ENCODE results near the gene APOBEC3B. TPM values are rescaled to one million over a fixed set of nuclear protein-coding genes. Genes with fewer than 3 reads are reported as not detected.

APOBEC3B gene
- 1 to 10 TPM; 1.4 to 2.4 (median 1.9) TPM for total RNA-seq
- 0.18 TPM for total RNA-seq (2013)
- 0 to 1.6 (median 0.38) reads per million in 29 experiments for total RNA-seq

DNA sequence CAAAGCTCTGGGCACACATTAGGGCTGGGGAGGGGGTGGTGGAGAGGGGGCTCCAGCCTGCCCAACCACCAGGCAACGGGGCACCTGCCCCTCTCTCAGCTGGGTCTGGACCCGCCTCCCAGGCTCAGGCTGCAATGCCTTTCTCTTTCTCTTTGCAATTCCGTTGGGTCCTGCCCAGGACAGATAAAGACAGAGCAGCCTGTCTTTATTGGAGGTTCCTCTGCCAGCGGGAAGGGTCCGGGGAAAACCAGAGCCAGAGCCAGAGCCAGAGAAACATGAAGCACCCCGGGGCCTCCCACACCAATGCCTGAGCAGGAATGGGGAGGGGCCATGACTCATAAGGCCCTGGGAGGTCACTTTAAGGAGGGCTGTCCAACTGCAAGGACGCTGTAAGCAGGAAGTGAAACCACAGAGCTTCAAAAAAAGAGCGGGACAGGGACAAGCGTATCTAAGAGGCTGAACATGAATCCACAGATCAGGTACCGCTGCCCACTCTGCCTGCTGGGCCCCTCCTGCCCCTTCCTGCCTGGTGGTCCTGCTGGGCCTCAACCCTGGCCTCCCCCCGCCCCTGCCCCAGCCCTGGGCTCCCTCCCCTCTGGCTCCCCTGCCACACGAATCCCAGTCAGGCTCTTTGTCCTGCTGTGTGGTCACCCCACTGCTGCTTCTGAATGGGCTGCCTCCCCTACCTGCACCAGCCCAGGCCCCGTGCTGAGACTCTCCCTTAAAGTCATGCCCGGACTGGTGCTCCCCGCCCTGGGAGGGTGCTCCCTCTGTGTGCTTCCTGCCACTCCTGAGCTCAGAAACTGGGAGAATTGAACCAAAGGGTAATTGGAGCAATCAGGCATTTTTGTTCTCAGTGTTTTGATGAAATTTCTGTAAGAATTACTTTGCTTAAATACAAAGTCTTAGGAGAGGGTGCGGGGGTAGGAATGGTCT lies at the start of gene APOBEC3B:
APOBEC3B (plus strand) TSS at position 356 of the 936 bp plus-strand sequence; CDS start at position 463, 107 bp downstream.
- peaks cover 25 to 47% (median 36%) of the 10 kb centered on the region in 3 donors for H3K4me1 Mint-ChIP-seq
- WGBS (ENCODE audit: insufficient coverage) = 31% methylated on average over 15 of the region's 16 CpGs
- peaks cover 0 to 13% of the 10 kb centered on the region in 2 experiments for H3K27me3 ChIP-seq (replicated peaks in 1 of 2; ENCODE audit: control insufficient read depth in 2 of 2, extremely low read depth in 1 of 2, insufficient read depth in 2 of 2, low read length in 1 of 2)

DNA sequence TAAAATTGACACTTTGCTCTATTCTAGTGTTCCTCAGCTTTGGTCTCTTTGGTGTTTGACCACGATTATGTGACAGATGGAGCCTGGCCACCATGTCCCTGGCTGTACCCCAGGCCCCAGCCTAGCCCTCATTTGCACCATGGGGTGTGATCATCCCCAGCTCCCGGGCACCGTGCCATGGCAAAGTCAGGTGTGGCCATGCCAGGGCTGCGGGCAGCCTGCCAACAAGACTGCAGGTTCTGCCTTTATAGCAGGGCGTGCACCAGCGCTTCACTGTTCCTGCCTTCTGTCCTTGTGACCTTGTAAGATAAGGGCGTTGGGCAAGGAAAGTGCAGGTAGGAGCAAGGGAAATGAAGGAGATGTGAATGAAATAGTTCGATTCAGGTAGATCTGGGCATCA lies 47.1 kb upstream of the APOBEC3B start:
- no peak for DNase-seq
- H3K27ac ChIP-seq (ENCODE audit: low read length) = no peak overlapping the region
- no peak for ATAC-seq (replicated peaks in 1 of 4)
- no peaks in the 10 kb centered on the region for H3K36me3 ChIP-seq (ENCODE audit: control insufficient read depth in 2 of 2, extremely low read depth in 1 of 2, insufficient read depth in 1 of 2, low read length in 1 of 2)
- Mint-ChIP-seq H3K27me3 (peaks cover 3 to 29% of the 10 kb centered on the region in 2 donors), H3K4me1 (no peaks in the 10 kb centered on the region), H3K27ac (no peak overlapping the region), H3K4me3 (no peak overlapping the region), H3K9me3 (no peaks in the 10 kb centered on the region), H3K36me3 (no peaks in the 10 kb centered on the region)
- ChIA-PET CTCF (no interaction called here), POLR2A (no interaction called here)
- H3K27me3 ChIP-seq (replicated peaks in 1 of 2; ENCODE audit: control insufficient read depth in 2 of 2, extremely low read depth in 1 of 2, insufficient read depth in 2 of 2, low read length in 1 of 2) = peaks cover 0 to 47% of the 10 kb centered on the region in 2 experiments
- no peak overlapping the region for H3K4me3 ChIP-seq (ENCODE audit: control insufficient read depth in 1 of 2, extremely low read depth in 1 of 2, low read length in 1 of 2)
- WGBS (ENCODE audit: insufficient coverage) = 82% methylated on average over 8 of the region's 8 CpGs
- H3K4me1 ChIP-seq (ENCODE audit: control insufficient read depth in 1 of 2, extremely low read depth in 1 of 2, insufficient read depth in 2 of 2, low read length in 2 of 2) = no peaks in the 10 kb centered on the region
- H3K9me3 ChIP-seq = no peaks in the 10 kb centered on the region

More for the DNA sequence above, at the start of gene APOBEC3B:
- ChIA-PET CTCF (interaction anchor here in 1 of 2 donors (0.6 kb wide), 1 partner anchor 28 kb away, joined by 3 read pairs; no protein-coding TSS in a partner anchor), POLR2A (no interaction called here)
- H3K4me3 Mint-ChIP-seq = peak within 1 kb of the TSS; percentile 71 to 79 (median 79)
- Histone ChIP-seq H3K36me3 (ENCODE audit: control insufficient read depth in 2 of 2, extremely low read depth in 1 of 2, insufficient read depth in 1 of 2, low read length in 1 of 2) (no peaks in the 10 kb centered on the region), H3K27ac (ENCODE audit: low read length) (no peak within 1 kb of the TSS), H3K4me3 (ENCODE audit: control insufficient read depth in 1 of 2, extremely low read depth in 1 of 2, low read length in 1 of 2) (peak within 1 kb of the TSS in 1 of 2 donors; percentile 36), H3K9me3 (no peaks in the 10 kb centered on the region), H3K4me1 (ENCODE audit: control insufficient read depth in 1 of 2, extremely low read depth in 1 of 2, insufficient read depth in 2 of 2, low read length in 2 of 2) (peaks cover 7 to 42% of the 10 kb centered on the region in 2 experiments)
- peaks cover 0 to 3% (median 3%) of the 10 kb centered on the region in 3 donors for H3K9me3 Mint-ChIP-seq
- ATAC-seq (replicated peaks in 1 of 4) (peak; percentile 46 to 70 (median 54)), DNase-seq (peak; percentile 22 to 76 (median 49))
- no peaks in the 10 kb centered on the region for H3K27me3 Mint-ChIP-seq
- peak within 1 kb of the TSS; percentile 61 to 78 for H3K27ac Mint-ChIP-seq
- H3K36me3 Mint-ChIP-seq = no peaks in the 10 kb centered on the region

DNA sequence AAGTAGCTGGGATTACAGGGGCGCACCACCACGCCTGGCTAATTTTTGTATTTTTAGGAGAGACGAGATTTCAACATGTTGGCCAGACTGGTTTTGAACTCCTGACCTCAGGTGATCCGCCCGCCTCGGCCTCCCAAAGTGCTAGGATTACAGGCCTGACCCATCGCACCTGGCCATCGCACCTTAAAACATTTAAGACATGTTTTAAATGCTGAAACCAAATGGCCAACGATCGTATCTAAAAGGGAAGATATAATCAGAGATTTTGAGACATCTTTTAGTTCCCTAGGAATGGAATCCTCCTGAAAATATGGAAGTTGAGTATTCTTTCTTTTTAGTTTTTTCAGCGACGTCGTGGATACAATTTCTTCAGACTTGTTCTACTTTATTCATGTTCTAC lies 46.5 kb upstream of the APOBEC3B start:
- Mint-ChIP-seq H3K27ac (no peak overlapping the region), H3K27me3 (peaks cover 3 to 32% of the 10 kb centered on the region in 2 donors)

DNA sequence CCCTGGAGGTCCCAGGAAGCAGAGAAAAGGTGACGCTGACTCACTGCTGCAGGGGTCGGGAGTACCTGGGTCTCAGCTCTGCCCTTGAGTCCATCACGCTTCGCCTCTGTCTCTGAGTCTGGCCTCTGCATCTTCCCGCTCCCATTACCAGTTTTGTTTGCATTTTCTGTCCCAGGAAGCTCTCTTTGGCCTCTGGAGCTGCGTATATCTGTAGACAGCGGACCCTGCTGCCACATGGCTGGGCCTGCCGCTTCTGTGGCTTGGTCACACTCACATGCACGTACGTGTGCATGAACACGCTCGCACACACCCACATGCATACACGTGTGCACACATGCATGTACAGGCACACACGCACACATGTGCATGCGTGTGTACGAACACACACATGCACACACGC lies 45.6 kb upstream of the APOBEC3B start:
- H3K27ac Mint-ChIP-seq = no peak overlapping the region
- H3K27me3 ChIP-seq (replicated peaks in 1 of 2; ENCODE audit: control insufficient read depth in 2 of 2, extremely low read depth in 1 of 2, insufficient read depth in 2 of 2, low read length in 1 of 2) = peaks cover 0 to 46% of the 10 kb centered on the region in 2 experiments
- peaks cover 0 to 3% of the 10 kb centered on the region in 2 experiments for H3K4me1 ChIP-seq (ENCODE audit: control insufficient read depth in 1 of 2, extremely low read depth in 1 of 2, insufficient read depth in 2 of 2, low read length in 2 of 2)
- ChIA-PET CTCF (no interaction called here), POLR2A (interaction anchor here in 1 of 2 donors (0.6 kb wide), 1 partner anchor 224 kb away, joined by 3 read pairs; no protein-coding TSS in a partner anchor)
- DNase-seq (no peak), ATAC-seq (replicated peaks in 1 of 4) (no peak)
- no peaks in the 10 kb centered on the region for H3K36me3 Mint-ChIP-seq
- no peaks in the 10 kb centered on the region for H3K9me3 ChIP-seq
- H3K4me3 Mint-ChIP-seq = no peak overlapping the region
- 87% methylated on average over 17 of the region's 17 CpGs for WGBS (ENCODE audit: insufficient coverage)
- peaks cover 6 to 35% of the 10 kb centered on the region in 2 donors for H3K27me3 Mint-ChIP-seq
- no peak overlapping the region for H3K4me3 ChIP-seq (ENCODE audit: control insufficient read depth in 1 of 2, extremely low read depth in 1 of 2, low read length in 1 of 2)
- no peaks in the 10 kb centered on the region for H3K36me3 ChIP-seq (ENCODE audit: control insufficient read depth in 2 of 2, extremely low read depth in 1 of 2, insufficient read depth in 1 of 2, low read length in 1 of 2)
- peaks cover 6 to 7% (median 6%) of the 10 kb centered on the region in 3 donors for H3K4me1 Mint-ChIP-seq
- H3K27ac ChIP-seq (ENCODE audit: low read length) = no peak overlapping the region
- no peaks in the 10 kb centered on the region for H3K9me3 Mint-ChIP-seq

More for the DNA sequence above, 46.5 kb upstream of the APOBEC3B start:
- no peak for DNase-seq
- ChIA-PET CTCF (no interaction called here), POLR2A (no interaction called here)
- Mint-ChIP-seq H3K4me3 (no peak overlapping the region), H3K36me3 (no peaks in the 10 kb centered on the region), H3K9me3 (no peaks in the 10 kb centered on the region), H3K4me1 (no peaks in the 10 kb centered on the region)
- no peaks in the 10 kb centered on the region for H3K9me3 ChIP-seq
- no peak overlapping the region for H3K4me3 ChIP-seq (ENCODE audit: control insufficient read depth in 1 of 2, extremely low read depth in 1 of 2, low read length in 1 of 2)
- no peaks in the 10 kb centered on the region for H3K4me1 ChIP-seq (ENCODE audit: control insufficient read depth in 1 of 2, extremely low read depth in 1 of 2, insufficient read depth in 2 of 2, low read length in 2 of 2)
- H3K27ac ChIP-seq (ENCODE audit: low read length) = no peak overlapping the region
- H3K27me3 ChIP-seq (replicated peaks in 1 of 2; ENCODE audit: control insufficient read depth in 2 of 2, extremely low read depth in 1 of 2, insufficient read depth in 2 of 2, low read length in 1 of 2) = peaks cover 0 to 44% of the 10 kb centered on the region in 2 experiments
- no peaks in the 10 kb centered on the region for H3K36me3 ChIP-seq (ENCODE audit: control insufficient read depth in 2 of 2, extremely low read depth in 1 of 2, insufficient read depth in 1 of 2, low read length in 1 of 2)
- ATAC-seq (replicated peaks in 1 of 4) = no peak
- WGBS (ENCODE audit: insufficient coverage) = 95% methylated on average over 4 of the region's 13 CpGs

DNA sequence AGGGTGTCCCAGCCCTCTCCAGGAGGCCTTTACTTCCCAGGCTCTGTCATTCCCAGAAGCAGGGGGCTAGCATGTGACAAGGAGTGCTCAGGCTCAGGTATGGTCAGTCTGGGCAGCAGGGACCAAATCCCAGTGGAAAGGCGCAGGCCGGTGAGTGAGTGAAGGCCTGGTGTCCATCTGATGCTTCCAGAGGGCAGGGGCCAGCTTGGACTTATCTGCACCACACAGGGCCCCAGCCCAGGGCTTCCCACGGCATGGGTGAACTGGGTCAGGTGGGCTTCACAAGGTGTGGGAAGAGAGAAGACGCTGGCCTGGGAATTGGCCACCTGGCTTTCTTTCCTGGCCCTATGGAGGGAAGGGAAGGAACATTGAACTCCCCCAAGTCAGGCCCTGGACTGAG lies 45.1 kb upstream of the APOBEC3B start:
- POLR2A ChIA-PET = no interaction called here
- H3K27me3 Mint-ChIP-seq = peaks cover 11 to 39% of the 10 kb centered on the region in 2 donors
- ATAC-seq (replicated peaks in 1 of 4) = no peak
- H3K36me3 Mint-ChIP-seq = no peaks in the 10 kb centered on the region
- H3K9me3 ChIP-seq = no peaks in the 10 kb centered on the region
- H3K4me3 Mint-ChIP-seq = no peak overlapping the region
- peaks cover 11 to 12% (median 11%) of the 10 kb centered on the region in 3 donors for H3K4me1 Mint-ChIP-seq
- no peak overlapping the region for H3K4me3 ChIP-seq (ENCODE audit: control insufficient read depth in 1 of 2, extremely low read depth in 1 of 2, low read length in 1 of 2)
- H3K27ac ChIP-seq (ENCODE audit: low read length) = no peak overlapping the region
- H3K36me3 ChIP-seq (ENCODE audit: control insufficient read depth in 2 of 2, extremely low read depth in 1 of 2, insufficient read depth in 1 of 2, low read length in 1 of 2) = no peaks in the 10 kb centered on the region
- H3K27me3 ChIP-seq (replicated peaks in 1 of 2; ENCODE audit: control insufficient read depth in 2 of 2, extremely low read depth in 1 of 2, insufficient read depth in 2 of 2, low read length in 1 of 2) = peaks cover 0 to 48% of the 10 kb centered on the region in 2 experiments
- WGBS (ENCODE audit: insufficient coverage) = 93% methylated on average over 3 of the region's 4 CpGs
- CTCF ChIA-PET = no interaction called here
- H3K27ac Mint-ChIP-seq = no peak overlapping the region
- peaks cover 0 to 8% of the 10 kb centered on the region in 2 experiments for H3K4me1 ChIP-seq (ENCODE audit: control insufficient read depth in 1 of 2, extremely low read depth in 1 of 2, insufficient read depth in 2 of 2, low read length in 2 of 2)
- DNase-seq = no peak
- no peaks in the 10 kb centered on the region for H3K9me3 Mint-ChIP-seq

DNA sequence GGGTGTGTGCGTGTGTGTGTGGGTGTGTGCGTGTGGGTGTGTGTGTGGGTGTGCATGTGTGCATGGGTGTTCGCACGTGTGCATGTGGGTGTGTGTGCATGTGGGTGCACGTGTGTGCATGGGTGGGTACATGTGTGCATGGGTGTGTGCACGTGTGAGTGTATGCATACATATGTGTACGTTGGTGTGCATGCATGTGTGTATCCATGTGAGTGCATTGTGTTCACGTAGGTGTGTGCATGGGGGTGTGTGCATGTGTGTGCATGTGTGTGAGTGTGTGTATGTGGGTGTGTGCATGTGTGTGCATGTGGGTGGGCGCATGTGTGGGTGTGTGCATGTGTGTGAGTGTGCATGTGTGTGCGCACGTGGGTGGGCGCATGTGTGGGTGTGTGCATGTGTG lies 44.6 kb upstream of the APOBEC3B start:
- Histone ChIP-seq H3K27ac (ENCODE audit: low read length) (no peak overlapping the region), H3K36me3 (ENCODE audit: control insufficient read depth in 2 of 2, extremely low read depth in 1 of 2, insufficient read depth in 1 of 2, low read length in 1 of 2) (no peaks in the 10 kb centered on the region), H3K4me1 (ENCODE audit: control insufficient read depth in 1 of 2, extremely low read depth in 1 of 2, insufficient read depth in 2 of 2, low read length in 2 of 2) (peaks cover 0 to 9% of the 10 kb centered on the region in 2 experiments), H3K9me3 (no peaks in the 10 kb centered on the region), H3K4me3 (ENCODE audit: control insufficient read depth in 1 of 2, extremely low read depth in 1 of 2, low read length in 1 of 2) (no peak overlapping the region), H3K27me3 (replicated peaks in 1 of 2; ENCODE audit: control insufficient read depth in 2 of 2, extremely low read depth in 1 of 2, insufficient read depth in 2 of 2, low read length in 1 of 2) (peaks cover 0 to 52% of the 10 kb centered on the region in 2 experiments)
- WGBS (ENCODE audit: insufficient coverage) = 86% methylated on average over 12 of the region's 12 CpGs
- ATAC-seq (replicated peaks in 1 of 4) (no peak), DNase-seq (no peak)
- POLR2A ChIA-PET = no interaction called here
- Mint-ChIP-seq H3K4me1 (peaks cover 12 to 16% (median 15%) of the 10 kb centered on the region in 3 donors), H3K4me3 (no peak overlapping the region), H3K9me3 (no peaks in the 10 kb centered on the region), H3K27me3 (peaks cover 12 to 43% of the 10 kb centered on the region in 2 donors), H3K27ac (no peak overlapping the region), H3K36me3 (no peaks in the 10 kb centered on the region)
- CTCF ChIA-PET = no interaction called here
